ENCODE results near the gene TNFRSF21.
"Not testable (repeated sequence)": the region's sequence is repeated elsewhere in the genome, so short reads cannot be mapped to it uniquely, and the experiment has no call there.

TNFRSF21 gene

DNA sequence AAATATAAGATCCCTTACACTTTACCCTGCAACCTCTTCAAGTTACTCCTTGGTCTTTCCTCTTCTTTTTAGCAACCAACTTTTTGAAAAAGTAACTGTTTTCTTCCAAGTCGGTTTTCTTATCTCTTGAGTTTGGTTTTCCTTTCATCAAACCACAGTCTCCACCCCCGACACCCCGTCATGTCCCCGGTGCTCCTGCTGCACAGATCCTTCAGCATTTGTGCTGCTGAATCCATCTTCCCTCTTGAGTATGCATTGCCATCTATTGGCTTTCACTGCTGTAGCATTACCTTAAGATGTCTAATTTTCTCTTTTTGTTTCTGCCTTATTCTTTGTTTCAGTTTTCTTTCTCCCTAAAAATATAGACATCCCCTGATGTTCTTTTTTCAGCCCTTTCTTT, 11.9 kb upstream of the TNFRSF21 start:
- no peak for DNase-seq (ENCODE audit: low read depth in 2 of 2)

DNA sequence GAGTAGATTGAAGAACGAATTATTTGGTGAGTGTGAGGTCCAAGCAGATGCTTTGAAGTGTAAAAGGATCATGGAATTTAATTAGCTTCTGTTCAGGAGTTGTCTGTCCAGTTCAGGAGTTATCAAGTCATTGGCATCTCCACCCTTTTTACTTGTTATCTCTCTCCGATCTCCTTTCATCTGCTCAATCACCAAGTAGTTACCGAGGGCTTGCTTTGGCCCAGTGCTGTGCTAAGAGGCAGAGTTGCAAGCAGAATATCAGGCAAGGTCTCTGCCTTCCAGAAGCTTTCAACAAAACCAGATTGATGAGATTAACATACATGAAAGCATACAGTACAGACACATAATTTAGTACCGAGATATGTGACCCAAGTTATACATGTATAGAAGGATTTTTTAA, 10.2 kb upstream of the TNFRSF21 start:
- no peak for DNase-seq (ENCODE audit: low read depth in 2 of 2)

DNA sequence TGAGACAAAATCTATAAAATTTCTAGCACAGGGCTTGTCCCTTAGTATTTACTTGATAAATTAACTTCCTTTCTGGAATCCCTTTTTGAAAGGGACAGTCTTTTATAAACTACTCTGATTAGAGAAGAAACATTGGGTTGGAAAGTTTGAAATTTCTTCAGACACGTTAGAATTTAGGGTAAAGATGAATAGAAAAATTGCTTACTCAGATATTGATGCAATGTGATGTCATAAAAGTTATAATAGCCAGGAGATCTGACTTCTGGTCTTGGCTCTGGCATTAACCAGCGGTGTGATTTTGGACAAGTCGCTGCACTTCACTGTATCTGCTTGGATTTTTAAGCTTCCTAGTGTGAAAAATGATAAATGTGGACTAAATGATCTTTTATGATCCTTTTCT, 9.7 kb upstream of the TNFRSF21 start:
- DNase-seq (ENCODE audit: low read depth in 2 of 2), result no peak

DNA sequence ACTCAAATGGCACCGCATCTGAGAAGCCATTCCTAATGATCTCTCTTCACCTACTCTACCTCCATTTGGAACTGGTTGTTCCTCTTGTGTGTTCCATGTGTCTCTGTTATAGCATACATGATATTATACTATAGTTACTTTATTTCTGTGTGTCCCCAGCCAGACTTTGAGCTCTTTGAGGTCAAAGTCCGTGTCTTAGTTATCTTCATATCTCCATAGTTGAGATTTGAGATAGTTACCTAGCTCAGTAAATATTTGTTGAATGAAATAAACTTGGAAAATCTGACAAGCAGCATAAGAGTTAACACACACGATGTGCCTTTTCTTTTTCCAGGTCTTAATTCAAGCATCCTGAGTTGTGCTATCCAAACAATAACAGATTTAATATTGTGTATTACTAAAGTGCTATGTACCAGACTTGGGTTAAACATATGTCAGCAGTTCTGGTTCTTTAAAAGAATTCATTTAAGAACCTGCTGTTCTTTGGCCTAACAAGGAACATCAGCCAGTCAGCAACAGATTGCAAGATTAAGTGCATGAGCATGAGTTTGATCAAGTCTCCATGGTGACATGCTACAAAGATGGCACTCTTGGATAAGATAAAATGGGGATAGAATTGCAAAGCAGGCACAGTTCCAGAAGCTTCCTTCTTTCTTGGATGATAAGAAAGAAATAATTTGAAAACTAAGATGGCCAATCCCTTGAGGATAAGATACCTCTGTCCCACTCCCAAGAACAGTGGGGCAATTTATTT, 8.7 kb upstream of the TNFRSF21 start:
- no peak for DNase-seq (ENCODE audit: low read depth in 2 of 2)

DNA sequence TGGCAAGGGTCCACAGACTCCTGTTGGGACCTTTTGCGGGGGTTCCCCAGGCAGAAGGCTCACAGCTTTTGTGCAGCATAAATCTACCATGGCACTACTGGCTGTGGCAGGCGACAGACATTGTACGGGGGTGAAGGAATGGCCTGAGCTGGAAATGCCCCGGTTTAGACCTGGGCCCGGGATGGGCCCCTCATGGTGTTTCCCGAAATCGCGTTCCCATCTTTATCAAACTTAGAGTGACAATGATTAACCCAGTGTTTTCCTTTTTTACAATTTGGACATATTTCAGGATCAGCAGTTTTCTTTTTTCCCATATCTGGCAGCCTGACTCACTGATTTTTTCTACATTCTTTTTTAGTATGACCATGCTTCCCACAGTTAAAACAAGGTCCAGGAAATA, 5.5 kb upstream of the TNFRSF21 start:
- DNase-seq (ENCODE audit: low read depth in 2 of 2), result not testable (repeated sequence)

DNA sequence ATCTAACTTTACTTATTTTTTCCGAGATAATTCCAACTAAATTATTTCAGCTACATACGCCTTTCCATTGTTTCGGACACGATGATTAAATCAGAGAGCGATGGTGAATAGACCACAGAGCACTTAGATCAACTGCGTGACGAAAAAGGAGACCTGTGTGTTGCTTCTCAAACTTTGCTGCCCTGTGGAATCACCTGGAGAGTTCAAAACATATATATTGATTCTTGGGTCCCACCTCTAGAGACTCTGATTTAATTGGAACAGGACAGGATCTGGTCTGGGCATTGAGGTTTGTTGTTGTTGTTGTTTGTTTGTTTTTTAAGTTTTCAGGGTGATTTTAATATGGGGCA, 401 bp upstream of the TNFRSF21 start:
- no peak for DNase-seq (ENCODE audit: low read depth in 2 of 2)

DNA sequence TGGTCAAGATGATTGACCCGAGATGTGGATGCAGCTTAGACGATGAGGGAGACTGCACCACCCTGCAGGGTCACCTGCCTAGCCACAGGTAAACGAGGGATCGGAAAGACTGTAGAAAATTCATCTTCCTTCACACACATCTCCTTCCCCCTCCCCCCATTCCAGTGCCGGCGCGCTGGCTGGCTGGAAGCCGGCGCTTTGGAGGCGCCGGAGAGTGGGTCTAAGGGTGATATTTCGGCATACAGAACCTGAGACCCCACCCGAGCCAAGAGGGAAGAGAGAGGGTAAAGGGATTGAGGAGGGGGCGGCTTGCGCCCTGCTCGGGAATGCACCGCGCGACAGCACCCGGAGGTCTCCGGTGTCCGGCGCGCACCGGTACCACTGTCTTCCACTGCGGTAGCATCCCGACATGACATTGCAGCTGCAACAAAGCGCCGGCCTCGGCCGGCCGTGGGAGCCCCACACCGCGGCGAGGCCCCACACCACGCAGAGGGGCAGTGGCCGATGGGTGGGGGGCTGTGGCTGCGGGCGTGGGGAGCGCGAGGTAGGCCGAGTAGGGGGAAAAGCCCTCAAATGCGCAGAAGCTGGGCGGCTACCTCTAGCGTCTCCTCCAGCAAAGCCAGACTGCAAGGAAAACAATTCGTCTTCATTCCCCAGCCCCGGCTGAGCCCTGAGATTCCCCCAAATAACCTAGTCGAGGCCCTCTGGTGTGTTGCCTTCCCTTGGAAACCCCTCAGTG, 984 bp downstream of the TNFRSF21 start:
- DNase-seq (ENCODE audit: low read depth in 2 of 2), result no peak

DNA sequence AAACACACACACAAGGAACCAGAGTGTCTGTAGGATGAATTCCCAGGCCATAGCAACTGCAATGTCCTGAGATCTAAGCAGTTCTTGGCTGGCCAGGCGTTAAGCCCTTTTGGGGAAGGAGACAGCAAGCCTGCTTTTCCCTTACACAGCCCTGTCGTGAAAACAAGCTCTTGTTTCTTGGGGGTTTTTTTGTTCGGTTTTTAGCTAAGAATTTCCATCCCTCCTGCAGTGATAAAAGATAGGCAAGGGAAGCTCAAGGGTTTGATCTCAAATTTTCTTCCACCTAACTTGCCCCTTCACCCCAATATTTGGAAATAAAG, 1.5 kb downstream of the TNFRSF21 start:
- DNase-seq (ENCODE audit: low read depth in 2 of 2), result no peak

DNA sequence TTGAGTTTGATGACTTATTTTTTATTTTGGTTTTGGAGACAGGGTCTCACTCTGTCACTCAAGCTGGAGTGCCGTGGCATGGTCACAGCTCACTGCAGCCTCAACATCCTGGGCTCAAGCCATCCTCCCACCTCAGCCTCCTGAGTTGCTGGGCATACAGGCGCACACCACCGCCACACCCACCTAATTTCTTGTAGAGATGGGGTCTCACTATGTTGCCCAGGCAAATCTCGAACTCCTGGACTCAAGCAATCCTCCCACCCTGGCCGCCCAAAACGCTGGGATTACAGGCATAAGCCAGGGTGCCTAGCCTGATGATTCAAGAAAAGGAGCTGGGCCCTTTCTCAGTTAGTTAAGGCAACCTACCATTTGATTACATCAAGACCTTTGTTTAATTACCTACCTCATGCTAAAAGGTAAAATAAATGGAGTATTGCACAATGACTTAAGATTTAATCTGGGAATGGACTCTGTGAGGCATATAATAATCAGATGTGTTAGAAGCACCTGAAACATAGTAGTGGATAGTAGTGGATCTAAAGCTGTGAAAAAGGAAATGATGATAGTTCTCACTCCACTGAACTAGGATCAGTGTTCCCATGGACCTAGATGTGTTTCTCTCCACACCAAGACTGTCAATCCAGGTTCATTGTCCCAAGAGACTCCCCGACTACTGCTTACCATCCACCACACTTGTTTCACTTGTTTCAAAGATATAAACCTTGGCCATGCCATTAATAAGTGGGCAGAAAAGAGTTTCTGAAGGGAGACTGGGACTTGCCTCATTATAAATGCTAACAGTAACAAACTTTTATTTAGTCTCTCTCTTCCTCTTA, 2.1 kb downstream of the TNFRSF21 start:
- no peak for DNase-seq (ENCODE audit: low read depth in 2 of 2)

DNA sequence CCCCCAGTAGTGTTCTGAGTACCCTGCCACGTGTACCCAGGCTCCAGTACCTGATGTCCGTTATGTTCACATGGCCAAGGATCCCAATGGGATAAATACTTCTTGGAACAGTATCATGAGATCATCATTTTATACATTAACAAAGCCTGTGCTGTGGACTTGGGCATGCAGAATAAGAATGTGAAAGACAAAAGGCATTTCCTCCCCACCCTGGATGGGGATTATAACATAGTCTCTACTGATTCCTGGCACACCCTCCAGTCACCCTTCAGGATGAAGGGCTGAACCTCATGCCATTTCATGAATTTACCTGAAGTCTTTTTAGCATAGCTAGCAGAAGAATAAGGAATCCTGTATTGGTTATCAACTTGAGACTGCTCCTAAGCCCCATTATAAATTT, 2.8 kb downstream of the TNFRSF21 start:
- no peak for DNase-seq (ENCODE audit: low read depth in 2 of 2)

DNA sequence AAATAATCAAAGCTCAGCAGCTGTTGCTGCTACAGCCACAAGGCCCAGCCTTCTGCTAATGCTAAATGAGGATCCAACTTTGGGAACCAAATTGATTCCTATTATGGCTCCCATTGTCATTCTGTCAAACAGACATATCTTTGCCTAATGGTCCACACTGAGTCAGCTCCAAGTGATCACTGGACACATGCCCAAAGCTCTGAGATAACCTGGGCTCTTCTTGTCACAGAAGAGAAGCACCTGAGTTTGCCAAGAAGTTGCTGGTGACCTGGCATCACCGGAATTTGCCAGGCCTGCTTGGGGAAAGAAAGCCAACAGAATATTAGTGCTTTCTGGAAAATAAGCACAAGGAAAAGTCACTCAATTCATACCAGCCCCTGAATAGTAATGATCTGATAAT, 5.8 kb downstream of the TNFRSF21 start:
- no peak for DNase-seq (ENCODE audit: low read depth in 2 of 2)

DNA sequence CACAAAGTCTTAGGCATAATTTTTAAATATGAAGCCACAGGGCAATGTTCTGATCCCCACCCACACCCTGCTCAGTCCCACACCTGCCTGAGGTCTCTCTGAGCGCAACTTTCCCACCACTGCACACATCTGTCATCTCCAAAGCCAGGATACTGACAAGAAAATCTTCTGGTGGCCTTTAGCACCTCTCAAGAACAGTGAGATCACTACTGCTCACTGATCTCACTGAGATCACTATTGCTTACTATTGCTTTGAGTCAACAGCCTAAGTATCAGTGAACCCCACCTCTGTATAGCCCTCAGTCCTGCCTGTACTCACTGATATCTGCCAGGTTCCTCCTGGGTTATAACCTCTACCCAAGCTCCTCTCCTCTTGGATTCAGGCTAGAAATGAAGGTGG, 6.4 kb downstream of the TNFRSF21 start:
- no peak for DNase-seq (ENCODE audit: low read depth in 2 of 2)

DNA sequence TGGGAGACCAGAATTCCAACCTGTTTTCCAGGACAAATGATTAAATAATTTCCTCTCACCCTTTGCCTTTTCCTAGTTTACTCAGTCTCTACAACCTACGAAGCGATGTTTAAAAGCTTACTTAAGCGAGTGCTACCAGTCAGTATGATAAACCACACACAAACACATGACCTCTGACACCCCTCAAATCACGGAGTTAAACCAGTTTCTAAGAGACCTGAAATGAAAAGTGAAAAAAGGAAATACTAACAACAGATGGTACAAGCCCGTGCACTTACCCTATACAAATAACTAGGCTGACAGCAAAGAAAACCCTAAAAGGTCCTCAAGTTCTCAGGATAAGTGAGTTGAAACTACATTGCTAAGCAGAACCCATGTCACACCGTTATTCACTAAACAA, 7.7 kb downstream of the TNFRSF21 start:
- no peak for DNase-seq (ENCODE audit: low read depth in 2 of 2)

DNA sequence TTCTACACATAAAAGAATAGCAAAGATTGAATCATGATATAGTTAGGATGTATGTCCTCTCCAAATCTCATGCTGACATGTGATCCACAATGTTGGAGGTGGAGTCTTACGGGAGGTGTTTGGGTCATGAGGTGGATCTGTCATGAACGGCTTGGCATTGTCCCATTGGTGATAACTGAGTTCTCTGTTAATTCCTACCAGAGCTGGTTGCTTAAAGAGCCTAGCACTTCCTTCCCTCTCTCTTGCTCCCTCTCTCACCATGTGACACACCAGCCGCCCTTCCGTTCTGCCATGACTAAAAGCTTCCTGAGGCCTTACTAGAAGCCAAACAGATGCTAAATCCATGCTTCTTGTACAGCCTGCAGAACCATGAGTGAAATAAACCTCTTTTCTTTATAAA, 8.3 kb downstream of the TNFRSF21 start:
- no peak for DNase-seq (ENCODE audit: low read depth in 2 of 2)

DNA sequence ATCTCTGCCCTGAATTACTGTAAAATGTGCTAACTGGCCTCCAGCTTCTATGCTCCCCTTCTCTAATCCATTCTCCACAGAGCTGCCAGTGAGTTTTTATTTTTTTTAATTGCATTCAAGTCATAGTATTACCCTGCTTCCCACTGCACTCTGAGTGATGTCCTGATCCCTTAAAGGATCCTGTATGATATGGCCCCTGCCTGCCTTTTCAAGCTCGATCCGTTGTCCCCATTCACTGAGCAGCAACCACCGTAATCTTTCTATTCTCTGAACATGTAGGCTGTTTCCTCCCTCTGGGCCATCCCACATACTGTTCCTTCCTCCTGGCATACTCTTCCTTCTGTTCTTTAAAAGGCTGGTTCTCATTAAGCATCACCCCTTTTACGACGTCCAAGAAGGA, 9.3 kb downstream of the TNFRSF21 start:
- DNase-seq (ENCODE audit: low read depth in 2 of 2), result no peak

DNA sequence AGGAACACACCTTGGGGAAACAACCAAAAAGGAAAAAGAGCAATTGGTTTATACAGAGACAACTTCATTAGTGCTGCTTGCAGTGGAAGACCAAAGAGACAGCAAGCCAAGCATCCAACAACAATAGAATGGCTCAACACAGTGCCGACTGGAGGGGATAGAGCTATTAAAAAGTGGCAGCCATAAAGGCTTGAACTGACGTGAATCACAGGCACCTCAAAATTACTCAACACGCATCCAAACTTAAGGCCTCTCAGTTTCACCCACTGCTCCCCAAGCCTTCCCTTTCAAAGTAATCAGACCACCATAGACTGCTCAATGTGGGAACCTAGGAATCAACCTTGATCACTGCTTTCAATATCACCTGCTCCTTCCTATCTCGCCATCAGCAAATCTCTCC, 9.7 kb downstream of the TNFRSF21 start:
- DNase-seq (ENCODE audit: low read depth in 2 of 2), result no peak

DNA sequence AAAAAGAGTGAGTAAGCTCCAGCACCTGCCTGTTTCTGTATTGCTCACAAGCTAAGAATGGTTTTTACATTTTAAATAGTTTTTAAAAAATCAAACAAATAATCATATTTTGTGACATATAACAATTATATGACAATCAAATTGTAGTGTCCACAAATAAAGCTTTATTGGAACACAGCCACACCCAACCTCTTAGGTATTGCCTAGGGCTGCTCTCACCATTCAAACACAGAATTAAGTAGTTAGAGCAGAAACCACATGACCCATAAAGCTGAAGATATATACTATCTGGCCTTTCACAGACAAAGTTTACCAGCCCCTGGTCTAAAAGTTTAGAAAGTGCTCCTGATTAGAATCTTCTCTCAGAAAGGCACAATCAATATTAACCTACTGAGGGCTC, 11.2 kb downstream of the TNFRSF21 start:
- DNase-seq (ENCODE audit: low read depth in 2 of 2), result no peak

DNA sequence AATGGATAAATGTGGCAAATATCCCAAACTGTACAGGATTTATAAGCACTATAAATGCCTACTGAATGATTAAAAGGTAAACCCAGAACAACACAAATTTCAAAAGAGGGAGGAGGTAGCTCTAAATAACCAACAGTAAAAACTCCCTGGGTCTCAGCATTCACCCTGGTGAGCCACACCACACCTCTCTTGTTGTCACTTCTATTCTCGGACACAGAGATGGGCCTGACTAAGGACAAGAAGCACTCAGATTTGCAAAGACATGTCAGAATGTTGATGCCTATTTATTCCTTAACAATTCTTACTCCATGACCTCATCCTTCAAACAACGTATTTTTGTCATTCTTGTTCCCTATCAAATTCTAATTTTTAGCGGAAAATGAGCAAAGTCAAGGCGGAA, 14.7 kb downstream of the TNFRSF21 start:
- no peak for DNase-seq (ENCODE audit: low read depth in 2 of 2)

DNA sequence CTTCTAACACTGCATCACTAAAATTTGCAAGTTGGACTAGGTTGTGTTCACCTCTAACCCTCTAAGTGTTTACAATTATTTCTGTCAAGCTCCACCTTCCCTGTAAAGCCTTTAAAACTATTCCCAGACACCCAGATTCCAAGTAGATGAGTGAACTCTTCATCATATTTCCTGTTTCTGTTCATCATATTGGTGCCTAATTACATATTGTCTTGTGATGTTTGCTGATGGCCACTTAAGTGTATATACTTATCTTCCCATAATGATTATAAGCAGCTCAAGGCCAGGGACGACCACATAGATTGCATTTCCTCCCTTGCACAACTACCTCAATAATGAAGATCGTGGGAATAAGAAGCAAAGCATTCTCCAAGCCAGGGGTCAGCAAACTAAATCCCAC, 16.8 kb downstream of the TNFRSF21 start:
- no peak for DNase-seq (ENCODE audit: low read depth in 2 of 2)

DNA sequence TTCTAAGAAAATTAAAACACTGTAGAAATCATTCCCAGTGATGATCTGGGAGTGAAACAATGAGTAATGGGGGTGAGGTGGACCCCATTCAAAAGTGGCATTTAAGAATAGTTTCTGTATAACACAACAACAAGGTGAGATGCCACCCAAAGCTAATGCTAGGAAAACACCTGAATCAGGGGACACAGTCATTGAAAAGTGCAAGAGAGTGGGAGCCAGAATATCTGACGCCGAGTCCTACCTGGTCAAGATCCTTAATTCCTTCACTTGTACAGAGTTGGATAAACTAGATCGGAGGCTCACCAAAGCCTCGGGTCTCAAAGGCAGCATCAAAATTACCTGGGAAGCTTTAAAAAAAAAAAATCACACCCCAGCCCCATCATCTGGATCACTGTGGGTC, 17.7 kb downstream of the TNFRSF21 start:
- DNase-seq (ENCODE audit: low read depth in 2 of 2), result no peak

DNA sequence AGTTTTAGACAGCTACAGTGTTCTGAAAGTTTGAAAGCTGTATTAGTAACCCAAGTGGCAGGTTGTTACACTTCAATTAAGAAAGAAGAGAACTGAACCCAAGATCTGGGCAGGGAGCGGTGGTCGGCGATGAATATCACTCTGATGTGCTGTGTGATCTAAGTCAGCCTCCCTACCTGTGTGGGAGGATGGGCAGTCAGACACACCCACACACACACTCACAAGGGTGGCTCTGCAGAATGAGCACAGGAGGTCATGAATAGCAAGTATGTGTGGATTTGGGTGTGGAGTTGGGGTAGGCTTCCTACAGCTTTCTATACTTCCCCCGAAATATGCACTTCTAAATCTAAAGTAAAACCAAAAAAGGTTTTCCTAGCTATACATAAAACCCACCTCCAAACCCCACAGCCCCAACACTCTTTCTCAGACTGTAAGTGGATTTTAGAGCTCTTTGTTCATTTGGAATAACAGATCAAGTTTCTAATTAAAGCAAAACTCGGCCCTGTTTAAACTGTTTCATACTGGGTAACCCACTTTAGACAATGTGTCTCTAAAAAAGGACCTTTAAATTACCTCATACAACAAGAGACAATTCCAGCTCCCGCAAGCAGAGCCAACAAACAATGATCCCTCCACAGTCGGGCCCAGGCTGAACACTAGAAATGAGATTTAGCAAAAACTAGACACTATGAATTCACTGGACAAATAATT, 19.4 kb downstream of the TNFRSF21 start:
- DNase-seq (ENCODE audit: low read depth in 2 of 2), result no peak
